ENCODE results near the gene RNF8.

GRCh38 chr6:37441651-37442050 is 87.9 kb downstream of the RNF8 start:
- TF ChIP-seq, protein P1, sequence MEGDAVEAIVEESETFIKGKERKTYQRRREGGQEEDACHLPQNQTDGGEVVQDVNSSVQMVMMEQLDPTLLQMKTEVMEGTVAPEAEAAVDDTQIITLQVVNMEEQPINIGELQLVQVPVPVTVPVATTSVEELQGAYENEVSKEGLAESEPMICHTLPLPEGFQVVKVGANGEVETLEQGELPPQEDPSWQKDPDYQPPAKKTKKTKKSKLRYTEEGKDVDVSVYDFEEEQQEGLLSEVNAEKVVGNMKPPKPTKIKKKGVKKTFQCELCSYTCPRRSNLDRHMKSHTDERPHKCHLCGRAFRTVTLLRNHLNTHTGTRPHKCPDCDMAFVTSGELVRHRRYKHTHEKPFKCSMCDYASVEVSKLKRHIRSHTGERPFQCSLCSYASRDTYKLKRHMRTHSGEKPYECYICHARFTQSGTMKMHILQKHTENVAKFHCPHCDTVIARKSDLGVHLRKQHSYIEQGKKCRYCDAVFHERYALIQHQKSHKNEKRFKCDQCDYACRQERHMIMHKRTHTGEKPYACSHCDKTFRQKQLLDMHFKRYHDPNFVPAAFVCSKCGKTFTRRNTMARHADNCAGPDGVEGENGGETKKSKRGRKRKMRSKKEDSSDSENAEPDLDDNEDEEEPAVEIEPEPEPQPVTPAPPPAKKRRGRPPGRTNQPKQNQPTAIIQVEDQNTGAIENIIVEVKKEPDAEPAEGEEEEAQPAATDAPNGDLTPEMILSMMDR (tag by site-specific recombination; IDR thresholded peaks at IDR 0.05), result no peak
- no peak for TF ChIP-seq ZNF146 (tag by site-specific recombination; IDR thresholded peaks at IDR 0.05)
- no peak for TF ChIP-seq ZBTB7A (tag by site-specific recombination; IDR thresholded peaks at IDR 0.05; ENCODE audit: low read depth)
- TF ChIP-seq, protein P2, sequence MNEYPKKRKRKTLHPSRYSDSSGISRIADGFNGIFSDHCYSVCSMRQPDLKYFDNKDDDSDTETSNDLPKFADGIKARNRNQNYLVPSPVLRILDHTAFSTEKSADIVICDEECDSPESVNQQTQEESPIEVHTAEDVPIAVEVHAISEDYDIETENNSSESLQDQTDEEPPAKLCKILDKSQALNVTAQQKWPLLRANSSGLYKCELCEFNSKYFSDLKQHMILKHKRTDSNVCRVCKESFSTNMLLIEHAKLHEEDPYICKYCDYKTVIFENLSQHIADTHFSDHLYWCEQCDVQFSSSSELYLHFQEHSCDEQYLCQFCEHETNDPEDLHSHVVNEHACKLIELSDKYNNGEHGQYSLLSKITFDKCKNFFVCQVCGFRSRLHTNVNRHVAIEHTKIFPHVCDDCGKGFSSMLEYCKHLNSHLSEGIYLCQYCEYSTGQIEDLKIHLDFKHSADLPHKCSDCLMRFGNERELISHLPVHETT (tag by site-specific recombination; IDR thresholded peaks at IDR 0.05), result no peak
- no peak for TF ChIP-seq ZNF664 (tag by site-specific recombination; IDR thresholded peaks at IDR 0.05)
- TF ChIP-seq TCF7L2 (IDR thresholded peaks at IDR 0.05; ENCODE audit: borderline replicate concordance, low read depth, low read length), result no peak
- no peak for TF ChIP-seq ZNF768 (tag by site-specific recombination; IDR thresholded peaks at IDR 0.05)
- TF ChIP-seq, protein P3, sequence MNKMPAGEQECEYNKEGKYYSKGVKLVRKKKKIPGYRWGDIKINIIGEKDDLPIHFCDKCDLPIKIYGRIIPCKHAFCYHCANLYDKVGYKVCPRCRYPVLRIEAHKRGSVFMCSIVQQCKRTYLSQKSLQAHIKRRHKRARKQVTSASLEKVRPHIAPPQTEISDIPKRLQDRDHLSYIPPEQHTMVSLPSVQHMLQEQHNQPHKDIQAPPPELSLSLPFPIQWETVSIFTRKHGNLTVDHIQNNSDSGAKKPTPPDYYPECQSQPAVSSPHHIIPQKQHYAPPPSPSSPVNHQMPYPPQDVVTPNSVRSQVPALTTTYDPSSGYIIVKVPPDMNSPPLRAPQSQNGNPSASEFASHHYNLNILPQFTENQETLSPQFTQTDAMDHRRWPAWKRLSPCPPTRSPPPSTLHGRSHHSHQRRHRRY (tag by site-specific recombination; IDR thresholded peaks at IDR 0.05), result no peak

All from HEK293 (cell line).